Activated CD8-positive, alpha-beta memory T cell treated with anti-CD3 and anti-CD28 coated beads, Interleukin-2, amount 50 U/mL, for 4 hours (primary cell): ENCODE measurements around the gene ST8SIA4.
A peak's percentile ranks its signal among the peaks of the same experiment; 100 is the strongest.

Source experiments
- DNase-seq: peaks from one replicate; pipeline ENCODE4 v3.0.0-alpha.2; 2020

The ST8SIA4 gene

GRCh38 chr5:100867039-100867562 is 36.0 kb downstream of the ST8SIA4 start:
- no peak for DNase-seq

GRCh38 chr5:100864931-100865330 is 38.2 kb downstream of the ST8SIA4 start:
- DNase-seq = no peak

GRCh38 chr5:100863739-100864138 is 39.3 kb downstream of the ST8SIA4 start:
- no peak for DNase-seq

GRCh38 chr5:100861148-100861547 is 41.9 kb downstream of the ST8SIA4 start:
- DNase-seq = no peak

- DNase-seq = no peak
Observed at GRCh38 chr5:100860407-100860806, 42.7 kb downstream of the ST8SIA4 start.

- DNase-seq = no peak
Observed at GRCh38 chr5:100858987-100859545, 44.0 kb downstream of the ST8SIA4 start.

GRCh38 chr5:100856462-100856861 is 46.6 kb downstream of the ST8SIA4 start:
- DNase-seq = no peak

GRCh38 chr5:100855937-100856430 is 47.1 kb downstream of the ST8SIA4 start:
- DNase-seq = no peak

GRCh38 chr5:100855295-100855694 is 47.8 kb downstream of the ST8SIA4 start:
- DNase-seq = no peak

- DNase-seq = no peak
Observed at GRCh38 chr5:100854591-100854990, 48.5 kb downstream of the ST8SIA4 start.

- DNase-seq = no peak
Observed at GRCh38 chr5:100853582-100853981, 49.5 kb downstream of the ST8SIA4 start.

- DNase-seq = no peak
Observed at GRCh38 chr5:100852988-100853449, 50.1 kb downstream of the ST8SIA4 start.

- DNase-seq = no peak
Observed at GRCh38 chr5:100852051-100852450, 51.0 kb downstream of the ST8SIA4 start.

- no peak for DNase-seq
Observed at GRCh38 chr5:100846772-100847171, 56.3 kb downstream of the ST8SIA4 start.

GRCh38 chr5:100842080-100842479 is 61.0 kb downstream of the ST8SIA4 start:
- no peak for DNase-seq

- DNase-seq = no peak
Observed at GRCh38 chr5:100841358-100842076, 61.6 kb downstream of the ST8SIA4 start.

- DNase-seq = no peak
Observed at GRCh38 chr5:100840789-100841188, 62.3 kb downstream of the ST8SIA4 start.

GRCh38 chr5:100840370-100840769 is 62.7 kb downstream of the ST8SIA4 start:
- peak; percentile 17 for DNase-seq

- no peak for DNase-seq
Observed at GRCh38 chr5:100838048-100838473, 65.0 kb downstream of the ST8SIA4 start.

- DNase-seq = no peak
Observed at GRCh38 chr5:100834519-100834918, 68.6 kb downstream of the ST8SIA4 start.

GRCh38 chr5:100832252-100833230 is 70.5 kb downstream of the ST8SIA4 start:
- DNase-seq = no peak

- no peak for DNase-seq
Observed at GRCh38 chr5:100828898-100829356, 74.2 kb downstream of the ST8SIA4 start.
